Kidney (tissue), 14 donors: Measurements from ENCODE around the gene CORO7. TPM values are rescaled to one million over a fixed set of nuclear protein-coding genes. Genes with fewer than 3 reads are reported as not detected.

Experiments
- DNase-seq, 5 donors: peaks; one replicate each; pipeline ENCODE4 v3.0.0-alpha.2; 2013 to 2020
- FAIRE-seq: peaks from 2 replicates; lab custom pipeline; 2012; peaks lifted over from hg19 to GRCh38; lab: Jason Lieb, UNC
- H3K27ac ChIP-seq, 2 donors: one replicate each; pipeline ENCODE4 v1.7.0; 2013; ENCODE audit warnings: low read depth in 2 of 2, low read length in 2 of 2, inconsistent platforms in 1 of 2
- H3K27me3 ChIP-seq: one replicate; pipeline ENCODE4 v1.7.1; 2013; ENCODE audit warnings: low read length, inconsistent platforms; ENCODE audit not compliant: control insufficient read depth, insufficient read depth
- H3K36me3 ChIP-seq, 3 donors: one replicate each; pipeline versions ENCODE4 v1.7.0 to v1.7.1; 2013; ENCODE audit warnings: low read length in 3 of 3, control low read depth in 1 of 3, inconsistent platforms in 1 of 3; ENCODE audit not compliant: insufficient read depth in 3 of 3, control insufficient read depth in 2 of 3
- H3K4me1 ChIP-seq, 3 donors: one replicate each; pipeline versions ENCODE4 v1.7.0 to v1.7.1; 2013; ENCODE audit warnings: low read length in 3 of 3, inconsistent platforms in 1 of 3, low read depth in 1 of 3; ENCODE audit not compliant: control insufficient read depth in 2 of 3, insufficient read depth in 2 of 3
- H3K4me3 ChIP-seq, 3 donors: one replicate each; pipeline versions ENCODE4 v1.7.0 to v1.8.1; 2013; ENCODE audit warnings: low read length in 3 of 3, control low read depth in 1 of 3, inconsistent platforms in 1 of 3
- H3K9ac ChIP-seq, 3 donors: one replicate each; pipeline versions ENCODE4 v1.7.0 to v1.7.1; 2013; ENCODE audit warnings: low read length in 3 of 3, control low read depth in 1 of 3, inconsistent platforms in 1 of 3
- H3K9me3 ChIP-seq, 3 donors: one replicate each; pipeline versions ENCODE4 v1.7.0 to v1.7.1; 2013; ENCODE audit warnings: low read length in 3 of 3, control low read depth in 1 of 3, inconsistent platforms in 1 of 3; ENCODE audit not compliant: control insufficient read depth in 2 of 3, insufficient read depth in 1 of 3
- CTCF ChIP-seq: IDR thresholded peaks from 3 replicates; pipeline ENCODE4 v1.5.1; 2012; ENCODE audit warnings: mild to moderate bottlenecking, moderate library complexity, borderline replicate concordance; ENCODE audit not compliant: insufficient read depth; ENCODE audit errors: extremely low read depth
- intact Hi-C: fragments of 100-400 bp; cut with DNase I; formaldehyde crosslinking; loops from one replicate; pipeline ENCODE4 v1.11.1; 2022
- polyA plus RNA-seq: library from polyadenylated mRNA; stranded (reverse); fragments of 350-450 nt; fragmentation: Illumina TruSeq; extraction: RNeasy Lipid Tissue Mini Kit (QIAGEN cat#74804); gene quantifications from one replicate; pipeline ENCODE4 v1.2.3, GENCODE V29; 2014; ENCODE audit warnings: low read depth, low replicate concordance; ENCODE audit not compliant: insufficient read depth
- total RNA-seq: library from RNA; stranded (reverse); fragmentation: NEBNext Ultra II Directional; extraction: Animal tissue kit (Norgen Biotek cat#: 25700); gene quantifications from one replicate; pipeline ENCODE4 v1.2.1, GENCODE V29; 2021
- donor health status: control.
- donor health status: control.
- donor health status: control.
- donor health status: control.
- donor health status: control.
- donor health status: DM: yes; HTN: yes; CAD: no.
- donor health status: Normal renal cell carcinoma (clear cell type).

Gene CORO7
- total and polyA plus RNA-seq, 2 donors from 2014 or later: 9.8 to 50.1 TPM

- H3K9me3 ChIP-seq: no peaks in the 10 kb centered on the region
- intact Hi-C loops: loop anchor here (5.0 kb wide), 1 partner anchor 37 kb away; no protein-coding TSS in a partner anchor
- H3K36me3 ChIP-seq: peaks cover 0 to 9% (median 0%) of the 10 kb centered on the region in 3 donors
- H3K9ac ChIP-seq: peak overlapping the region in 2 of 3 donors; percentile 51 to 65
- peak in 3 of 5 donors; percentile 37 to 79 (median 67) for DNase-seq
- peak overlapping the region; percentile 91 to 95 for H3K27ac ChIP-seq
- H3K27me3 ChIP-seq: no peaks in the 10 kb centered on the region
- peak overlapping the region in 1 of 3 donors; percentile 52 for H3K4me3 ChIP-seq
- no peak for FAIRE-seq
- no peak for TF ChIP-seq CTCF
- peaks cover 0 to 46% (median 43%) of the 10 kb centered on the region in 3 donors for H3K4me1 ChIP-seq
These were observed 87.3 kb downstream of the CORO7 start for GRCh38 chr16:4328782-4329775.

GRCh38 chr16:4328046-4328781, 88.2 kb downstream of the CORO7 start:
- peak; percentile 51 for TF ChIP-seq CTCF
- intact Hi-C loops: loop anchor here (5.0 kb wide), 1 partner anchor 36 kb away; no protein-coding TSS in a partner anchor
- Histone ChIP-seq H3K27ac (peak overlapping the region; percentile 91 to 95), H3K4me3 (peak overlapping the region in 1 of 3 donors; percentile 52), H3K36me3 (peaks cover 0 to 3% (median 0%) of the 10 kb centered on the region in 3 donors), H3K9ac (peak overlapping the region in 2 of 3 donors; percentile 9 to 65), H3K27me3 (no peaks in the 10 kb centered on the region), H3K9me3 (no peaks in the 10 kb centered on the region), H3K4me1 (peaks cover 0 to 54% (median 52%) of the 10 kb centered on the region in 3 donors)
- FAIRE-seq: no peak
- peak; percentile 90 to 96 (median 92) for DNase-seq

GRCh38 chr16:4327386-4328045, 88.9 kb downstream of the CORO7 start:
- H3K4me1 ChIP-seq: peaks cover 0 to 57% (median 57%) of the 10 kb centered on the region in 3 donors
- H3K27ac ChIP-seq: peak overlapping the region; percentile 91 to 95
- H3K36me3 ChIP-seq: no peaks in the 10 kb centered on the region
- intact Hi-C loops: loop anchor here (5.0 kb wide), 1 partner anchor 35 kb away; no protein-coding TSS in a partner anchor
- peak in 4 of 5 donors; percentile 34 to 79 (median 64) for DNase-seq
- peak overlapping the region in 2 of 3 donors; percentile 9 to 65 for H3K9ac ChIP-seq
- H3K27me3 ChIP-seq: no peaks in the 10 kb centered on the region
- no peak for TF ChIP-seq CTCF
- peak overlapping the region in 1 of 3 donors; percentile 52 for H3K4me3 ChIP-seq
- no peaks in the 10 kb centered on the region for H3K9me3 ChIP-seq
- FAIRE-seq: no peak
